HG03575 (cell line): ENCODE data around the gene SPRED2.

ENCODE experiments used
- ATAC-seq: cut with Tn5 transposase; IDR thresholded peaks from one replicate; pipeline ENCODE4 v1.9.1; 2021; ENCODE audit not compliant: unreplicated experiment, insufficient number of reproducible peaks, low FRiP score; ENCODE audit errors: extremely low read depth

SPRED2 gene

DNA sequence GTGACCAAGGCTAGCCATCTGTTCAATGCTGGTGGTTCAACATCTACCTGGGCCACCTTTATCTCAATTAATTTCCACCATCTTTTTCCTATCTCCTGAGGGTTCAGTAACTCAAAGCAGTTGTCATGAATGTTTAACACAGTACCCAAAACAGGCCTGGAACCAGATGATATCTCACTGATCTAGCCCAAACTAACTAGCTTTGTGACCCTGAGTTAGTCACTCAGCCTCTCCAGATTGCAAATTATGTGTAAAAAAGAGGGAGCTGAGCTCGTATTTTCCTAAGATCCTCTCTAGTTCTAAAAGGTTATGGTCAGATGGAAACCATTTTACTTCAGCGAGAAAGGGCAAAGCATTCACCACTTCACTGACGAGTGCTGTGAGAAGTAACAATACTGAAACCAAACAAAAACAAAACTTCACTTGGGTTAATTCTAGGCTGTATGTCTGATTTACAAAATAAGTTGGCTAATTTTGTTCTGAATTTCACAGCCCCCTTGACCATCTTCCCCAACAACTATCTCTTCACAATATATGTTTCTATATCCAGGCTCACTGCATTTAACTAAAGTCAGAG is 14.8 kb downstream of the SPRED2 start:
- ATAC-seq: no peak

DNA sequence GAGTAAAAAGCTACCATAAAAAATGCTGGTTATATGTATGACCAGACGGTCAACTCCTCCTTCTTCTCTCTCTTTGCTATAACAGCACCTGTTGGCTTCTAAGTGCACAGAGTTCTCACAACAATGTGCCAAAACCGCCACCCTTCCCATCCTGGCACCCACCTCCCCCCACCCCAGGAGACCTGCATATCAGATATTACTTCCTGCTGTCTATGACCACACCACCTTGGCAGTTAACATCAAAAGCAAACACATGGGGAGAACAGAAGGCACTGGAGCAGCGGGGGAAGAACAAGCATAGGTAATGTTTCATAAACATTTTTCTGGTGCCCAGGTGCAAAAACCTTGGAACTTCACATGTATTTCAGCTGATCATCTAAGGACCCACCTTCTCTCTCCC is 15.5 kb downstream of the SPRED2 start:
- no peak for ATAC-seq

DNA sequence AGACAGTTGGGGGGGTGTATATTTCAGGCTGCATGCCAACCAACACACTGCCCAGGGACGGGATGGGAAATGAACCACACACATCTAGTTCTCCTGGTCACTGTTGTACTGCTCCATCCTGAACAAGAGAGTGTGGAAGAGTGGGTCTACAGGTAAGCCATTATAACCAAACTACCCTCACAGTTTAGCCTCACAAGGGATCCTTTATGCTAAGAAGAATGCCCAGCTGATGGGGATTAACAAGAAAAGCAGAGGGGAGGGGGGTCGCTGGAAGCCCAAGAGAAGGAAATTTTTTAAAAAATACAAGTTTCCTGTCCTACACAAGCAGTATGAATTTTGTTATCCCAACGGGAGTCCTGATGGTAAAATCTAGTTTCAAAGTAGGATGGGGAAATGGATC is 16.1 kb downstream of the SPRED2 start:
- no peak for ATAC-seq

DNA sequence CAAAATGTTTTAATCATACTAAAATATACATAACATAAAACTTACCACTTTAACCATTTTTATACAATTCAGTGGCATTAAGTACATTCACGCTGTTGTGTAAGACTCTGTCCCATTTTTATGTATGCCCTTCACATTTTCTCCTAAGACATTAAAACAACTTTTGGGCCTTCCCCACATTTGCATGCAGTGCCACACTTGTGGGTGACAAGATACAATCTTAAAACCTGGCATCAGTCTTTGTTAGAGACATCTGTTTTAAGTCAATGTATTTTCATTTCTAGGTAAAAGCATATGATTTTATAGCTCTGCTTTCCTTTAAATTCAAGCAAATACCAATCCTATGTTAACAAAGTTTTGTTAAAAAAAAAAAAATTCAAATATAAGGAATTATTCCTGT is 17.3 kb downstream of the SPRED2 start:
- ATAC-seq: no peak

DNA sequence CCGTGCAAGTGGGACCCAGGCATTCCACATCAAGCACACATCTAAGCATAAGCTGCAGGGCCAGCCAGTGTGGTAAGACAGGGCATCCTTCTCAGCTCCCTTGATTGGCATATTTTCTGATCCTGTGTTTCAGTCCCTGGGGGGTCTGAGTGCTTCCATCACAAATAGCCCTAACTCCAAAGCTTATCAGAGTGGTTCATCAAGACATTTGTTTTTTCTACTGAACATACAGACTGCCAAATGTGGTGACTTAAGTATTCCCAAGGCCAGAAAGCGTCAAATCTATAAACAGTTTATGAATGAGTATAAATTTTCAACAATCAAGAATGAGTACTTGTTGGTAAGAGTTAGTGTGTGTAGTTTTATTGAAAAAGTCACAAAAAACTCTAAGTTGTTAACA is 18.8 kb downstream of the SPRED2 start:
- ATAC-seq: no peak

DNA sequence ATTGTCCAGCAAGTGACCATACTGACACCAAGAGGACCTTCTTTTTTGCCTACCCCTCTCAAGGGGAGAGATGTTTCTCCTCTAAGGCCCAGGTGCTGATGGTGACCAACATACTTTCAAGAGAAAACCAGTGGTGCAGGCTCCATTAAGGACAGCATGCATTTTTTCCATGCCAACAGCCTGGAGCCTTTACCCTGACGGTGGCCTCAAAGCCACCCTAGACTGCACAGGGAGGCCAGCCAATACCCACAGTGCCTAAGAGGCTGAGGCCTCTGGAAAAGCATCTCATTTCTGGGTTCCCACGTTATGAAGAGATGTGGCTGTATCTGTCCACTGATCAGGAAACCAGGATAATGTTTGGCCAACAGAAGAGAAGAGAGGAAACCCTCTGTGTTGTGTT is 19.3 kb downstream of the SPRED2 start:
- ATAC-seq: no peak

DNA sequence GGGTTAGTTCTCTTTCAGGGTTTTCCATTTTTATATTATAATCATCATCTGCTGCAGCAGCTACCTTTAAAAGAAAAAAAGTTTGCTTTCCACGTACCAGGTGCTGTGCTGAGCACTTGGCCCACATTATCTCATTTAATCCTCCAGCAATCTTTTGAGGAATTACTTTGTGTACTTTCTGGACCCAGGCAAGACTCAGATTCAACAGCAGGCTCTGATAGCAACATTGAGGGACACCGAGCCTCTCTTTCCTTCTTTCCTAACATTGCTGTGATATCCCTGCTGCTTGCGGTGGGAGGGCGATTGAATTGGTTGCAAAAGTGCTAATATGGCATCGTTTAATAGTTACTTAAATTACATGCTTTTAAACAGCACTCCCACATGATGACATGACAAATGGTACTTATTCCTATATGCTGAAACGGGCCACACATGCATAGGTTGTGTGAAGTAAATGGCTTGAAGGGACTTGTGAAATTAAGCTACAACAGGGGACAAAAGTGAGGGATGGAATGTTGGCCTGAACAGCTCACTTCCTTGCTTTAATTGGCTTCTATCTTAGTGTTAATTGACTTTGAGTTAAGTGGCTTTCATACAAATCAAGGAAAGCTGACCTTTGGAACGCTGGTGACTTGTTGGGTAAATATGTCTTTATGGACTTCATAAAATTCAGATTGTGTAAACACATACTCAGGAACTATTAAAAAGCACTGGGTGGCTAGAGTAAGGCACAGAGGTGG is 21.2 kb downstream of the SPRED2 start:
- ATAC-seq: no peak

DNA sequence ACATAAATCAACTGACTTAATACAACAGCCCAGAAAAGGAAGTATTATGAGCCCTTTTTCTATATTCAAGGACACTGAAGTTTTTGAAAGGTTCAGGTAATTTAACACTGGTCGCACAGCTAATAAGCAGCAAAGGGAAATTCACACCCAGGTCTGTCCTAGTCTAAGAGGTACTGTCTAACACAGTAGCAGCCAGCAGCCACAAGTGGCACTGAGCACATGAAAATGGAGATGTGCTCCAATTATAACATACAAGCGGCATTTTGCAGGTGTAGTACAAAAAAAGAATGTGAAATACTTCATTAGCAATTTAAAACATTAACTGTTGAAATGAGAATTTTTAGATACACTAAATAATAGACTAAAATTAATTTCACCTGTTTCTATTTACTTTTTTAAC is 23.4 kb downstream of the SPRED2 start:
- ATAC-seq: no peak

DNA sequence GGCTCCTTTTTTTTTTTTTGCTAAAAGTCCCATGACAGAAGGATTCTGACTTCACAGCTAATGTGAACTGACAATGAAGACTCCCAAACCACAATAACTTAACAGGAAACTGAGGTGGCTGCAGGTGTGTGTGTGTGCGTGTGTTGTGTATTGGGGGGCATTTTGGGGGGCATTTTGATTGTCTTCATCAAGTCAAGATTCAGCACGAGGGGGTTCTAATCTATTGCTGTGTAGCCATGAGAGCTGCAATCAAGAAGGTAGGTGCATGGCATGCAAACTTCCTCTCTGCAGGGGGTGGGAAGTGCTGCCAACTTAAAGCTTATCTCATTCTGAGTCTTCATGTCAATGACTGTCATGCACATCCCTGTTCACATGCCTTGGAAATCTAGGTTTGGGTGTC is 25.2 kb downstream of the SPRED2 start:
- no peak for ATAC-seq

DNA sequence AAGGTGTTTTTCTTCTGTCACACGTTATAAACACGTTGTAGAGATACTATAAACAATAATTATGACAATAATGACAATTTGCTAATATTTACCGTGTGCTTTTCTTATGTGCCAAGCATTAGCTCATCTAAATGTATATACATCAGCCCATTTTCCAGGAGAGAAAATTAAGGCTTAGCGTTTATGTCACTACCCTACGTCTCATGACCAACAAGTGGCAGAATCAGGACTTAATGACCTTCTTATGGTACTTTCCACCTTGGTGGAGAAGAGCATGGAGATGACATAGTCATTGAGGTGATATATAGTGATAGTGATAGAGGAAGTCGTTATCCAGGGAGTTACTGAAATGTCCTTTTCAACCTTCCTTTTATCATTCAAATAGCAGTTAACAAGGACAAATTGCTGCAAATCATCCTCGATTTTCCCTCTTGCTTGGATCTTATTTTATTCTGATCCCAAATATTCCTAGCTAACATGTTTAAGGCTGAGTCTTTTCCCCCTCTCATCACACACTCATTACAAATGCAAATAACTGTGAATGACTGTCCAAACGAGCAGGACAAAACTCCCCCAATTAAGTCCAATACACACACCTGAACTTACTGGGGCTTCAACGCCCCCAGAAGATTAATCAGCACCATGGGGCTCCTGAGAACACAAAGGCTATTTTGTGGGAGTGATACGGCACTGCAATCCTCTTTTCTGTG is 27.3 kb downstream of the SPRED2 start:
- no peak for ATAC-seq

DNA sequence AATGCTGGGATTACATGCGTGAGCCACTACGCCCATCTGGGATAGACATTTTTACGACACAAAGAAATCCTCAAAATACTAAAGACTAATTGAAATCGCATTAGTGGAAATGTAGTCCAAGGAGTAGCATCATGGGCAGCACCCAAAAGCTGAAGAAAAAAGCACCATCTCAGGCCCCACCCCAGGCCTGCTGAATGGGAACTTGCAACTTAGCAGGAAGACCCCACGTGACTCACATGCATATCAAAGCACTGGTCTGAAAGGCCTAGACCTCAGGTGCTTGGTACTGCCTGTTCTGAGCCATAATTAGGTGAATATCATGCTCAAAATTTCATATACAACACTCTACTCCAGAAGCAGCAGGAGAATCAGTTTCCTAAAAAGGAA is 28.9 kb downstream of the SPRED2 start:
- no peak for ATAC-seq

DNA sequence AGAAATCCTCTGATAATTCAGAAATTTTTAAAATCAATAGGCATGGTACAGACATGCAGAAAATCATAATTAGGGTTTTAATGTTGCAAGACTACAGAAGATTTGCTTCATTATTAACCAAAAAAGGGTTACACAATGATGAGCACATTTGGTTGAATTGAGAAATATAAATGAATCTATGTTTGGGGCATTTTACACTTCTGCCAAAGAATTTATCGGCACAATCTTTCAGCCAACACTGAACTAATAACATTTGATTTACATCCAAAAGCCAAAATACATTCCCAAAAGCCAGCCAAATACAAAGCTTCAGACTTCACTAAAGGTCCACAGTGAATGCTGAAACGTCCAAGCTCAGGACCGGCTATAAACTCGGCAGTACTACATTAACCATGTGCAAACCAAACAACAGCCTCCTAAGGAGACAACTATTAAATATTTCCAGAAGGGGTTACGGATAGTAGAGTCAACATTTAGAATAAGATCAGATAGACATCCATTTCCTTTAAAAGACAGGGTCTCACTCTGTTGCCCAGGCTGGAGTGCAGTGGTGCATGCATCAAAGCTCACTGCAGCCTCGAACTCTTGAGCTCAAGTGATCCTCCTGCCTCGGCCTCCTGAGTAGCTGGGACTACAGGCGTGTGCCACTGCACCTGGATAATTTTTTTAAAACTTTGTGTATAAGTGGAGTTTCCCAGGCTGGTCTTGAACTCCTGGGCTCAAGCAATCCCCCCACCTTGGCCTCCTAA is 29.4 kb downstream of the SPRED2 start:
- ATAC-seq: no peak

DNA sequence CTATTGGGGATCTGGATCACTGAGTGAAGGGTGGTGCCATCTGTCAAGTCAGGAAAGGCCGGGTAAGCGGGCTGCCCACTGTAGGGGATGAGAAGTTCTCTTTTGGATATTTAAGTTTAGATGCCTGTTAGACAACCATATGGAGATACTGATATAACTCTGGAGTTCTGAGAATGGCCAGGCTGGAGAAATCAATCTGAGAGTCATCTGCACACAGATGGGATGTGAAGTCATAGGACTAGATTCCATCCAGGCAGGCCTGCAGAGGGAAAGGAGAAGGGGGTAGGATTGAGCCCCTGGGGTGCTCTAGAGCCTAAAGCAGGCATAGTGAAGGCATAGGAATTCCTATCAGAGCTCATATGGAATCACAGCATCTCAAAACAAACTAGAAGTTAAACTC is 30.1 kb downstream of the SPRED2 start:
- ATAC-seq: no peak

DNA sequence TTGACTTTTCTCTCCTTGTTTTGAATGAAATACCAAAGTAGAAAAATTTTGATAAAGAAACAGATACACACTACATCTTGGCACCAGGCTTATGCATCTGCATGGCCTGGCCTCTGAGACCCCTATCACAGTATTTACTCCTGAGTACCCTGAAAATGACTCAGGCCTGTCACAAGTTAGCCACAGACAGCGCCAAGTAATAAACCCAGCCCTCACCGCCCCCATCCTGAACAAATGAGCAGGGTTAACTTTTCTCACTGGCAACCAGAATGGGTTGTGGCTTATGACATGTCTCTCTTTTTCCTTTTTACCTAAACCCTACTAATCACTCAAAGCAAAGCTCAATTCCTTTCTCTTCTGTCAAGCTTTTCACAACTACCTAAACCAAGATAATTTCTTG is 35.3 kb downstream of the SPRED2 start:
- no peak for ATAC-seq

DNA sequence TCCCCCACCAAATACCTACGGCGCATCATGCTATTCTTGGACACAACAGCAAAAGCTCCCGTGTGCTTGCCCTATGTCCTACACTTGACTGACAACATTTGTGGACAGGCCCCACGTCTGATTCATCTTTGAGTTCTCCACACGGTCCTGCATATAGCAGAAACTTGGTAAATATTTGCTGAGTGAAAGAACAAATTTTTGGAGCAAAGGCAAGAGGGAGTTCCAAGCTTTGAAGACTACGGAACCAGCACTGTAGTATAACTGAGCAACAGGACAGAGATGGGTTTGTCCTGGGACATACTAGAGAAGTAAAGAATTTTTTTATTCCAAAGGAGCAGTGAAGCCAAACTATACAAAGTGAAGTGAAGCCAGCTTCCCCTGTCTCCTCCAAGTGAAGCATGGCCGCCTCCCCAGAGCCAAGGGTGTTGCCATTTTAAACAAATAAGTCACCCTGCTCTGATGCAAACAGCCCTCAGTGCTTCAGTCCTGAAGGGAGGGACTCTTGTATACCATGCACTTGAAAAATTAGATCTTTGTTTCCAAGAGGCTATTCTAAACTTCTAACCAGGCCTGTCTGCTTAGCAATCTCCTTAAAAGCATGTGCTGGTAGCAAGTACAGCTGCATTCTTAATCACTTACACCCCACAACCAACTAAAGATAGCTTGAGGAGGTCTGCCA is 35.9 kb downstream of the SPRED2 start:
- ATAC-seq: no peak

DNA sequence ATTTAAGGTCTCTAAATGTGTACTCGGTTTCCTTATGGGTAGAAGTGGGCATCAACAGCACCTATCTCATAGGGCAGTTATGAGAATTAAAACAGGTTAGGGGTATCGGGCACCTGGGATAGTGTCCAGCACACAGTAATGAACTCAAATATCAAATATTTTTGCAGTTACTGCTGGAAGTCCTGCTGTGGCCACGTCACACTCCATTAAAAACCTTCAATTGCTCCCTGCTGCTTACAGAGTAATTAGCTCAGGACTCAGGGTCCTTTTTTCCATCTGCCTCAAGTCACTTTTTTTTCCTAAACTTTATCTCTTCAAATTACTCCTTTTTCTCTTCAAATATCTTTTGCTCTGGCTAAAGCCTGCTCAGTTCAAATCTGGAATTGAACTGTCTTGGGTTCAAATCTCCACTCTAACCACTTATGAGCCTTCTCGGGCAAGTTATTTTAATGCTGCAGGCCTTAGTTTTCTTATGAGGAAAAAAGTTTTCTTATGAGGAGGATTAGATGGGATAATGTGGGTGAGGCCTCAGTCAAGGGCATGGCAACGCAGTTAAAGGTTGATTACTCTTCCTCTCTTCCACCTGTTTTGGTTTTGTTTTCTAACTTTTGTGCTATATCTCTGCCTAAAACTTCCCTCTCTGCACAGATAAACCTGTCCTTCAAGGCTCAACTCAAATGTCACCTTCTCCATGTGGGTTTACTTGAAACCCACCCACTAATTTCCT is 36.6 kb downstream of the SPRED2 start:
- ATAC-seq: no peak

DNA sequence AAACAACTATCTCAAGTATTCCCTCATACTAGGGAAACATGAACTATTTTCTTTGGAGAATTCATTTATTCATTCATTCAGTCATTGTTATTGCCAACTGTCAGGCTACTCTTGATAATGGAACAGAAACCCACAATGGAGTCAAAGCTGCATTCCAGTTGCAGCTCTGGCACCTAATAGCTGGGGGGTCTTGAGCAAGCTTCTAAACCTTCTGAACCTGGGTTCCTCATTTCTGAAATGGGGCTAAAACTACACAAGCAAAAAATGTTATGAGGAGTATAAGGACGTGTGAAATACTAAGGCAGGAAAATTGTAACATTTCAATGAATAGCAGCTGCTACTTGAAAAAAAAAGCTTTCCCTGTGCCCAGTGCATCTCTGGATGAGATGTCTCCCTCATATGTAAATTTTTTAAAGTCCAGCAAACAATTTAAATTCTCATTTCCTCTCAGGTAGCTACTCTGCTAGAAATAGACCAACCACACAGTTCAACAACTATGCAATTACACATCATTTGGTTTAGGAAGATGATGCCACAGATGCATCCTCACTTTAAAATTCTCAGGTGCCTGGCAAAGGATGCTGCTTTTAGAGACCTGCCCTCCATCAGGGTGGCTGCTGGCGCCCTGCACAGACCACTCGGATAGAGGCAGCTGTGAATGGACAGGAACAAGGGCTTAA is 38.5 kb downstream of the SPRED2 start:
- ATAC-seq: no peak

DNA sequence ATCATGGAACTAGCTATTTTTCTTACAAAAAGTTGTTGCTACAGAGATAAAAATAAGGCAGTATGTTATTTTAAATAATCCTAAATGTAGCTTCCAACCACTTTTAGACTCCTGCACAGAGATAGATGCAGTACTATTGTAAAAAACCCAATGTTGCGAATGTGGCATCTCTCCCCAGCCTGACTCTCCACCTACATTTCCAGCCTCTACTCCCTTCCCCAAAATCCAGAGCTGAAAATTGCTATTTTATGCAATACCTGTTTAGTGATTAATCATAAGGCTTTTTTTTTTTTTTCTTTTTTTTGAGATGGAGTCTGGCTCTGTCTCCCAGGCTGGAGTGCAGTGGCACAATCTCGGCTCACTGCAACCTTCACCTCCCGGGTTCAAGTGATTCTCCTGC is 39.4 kb downstream of the SPRED2 start:
- no peak for ATAC-seq
